ENCODE results near the gene FGD5.

FGD5 gene

DNA sequence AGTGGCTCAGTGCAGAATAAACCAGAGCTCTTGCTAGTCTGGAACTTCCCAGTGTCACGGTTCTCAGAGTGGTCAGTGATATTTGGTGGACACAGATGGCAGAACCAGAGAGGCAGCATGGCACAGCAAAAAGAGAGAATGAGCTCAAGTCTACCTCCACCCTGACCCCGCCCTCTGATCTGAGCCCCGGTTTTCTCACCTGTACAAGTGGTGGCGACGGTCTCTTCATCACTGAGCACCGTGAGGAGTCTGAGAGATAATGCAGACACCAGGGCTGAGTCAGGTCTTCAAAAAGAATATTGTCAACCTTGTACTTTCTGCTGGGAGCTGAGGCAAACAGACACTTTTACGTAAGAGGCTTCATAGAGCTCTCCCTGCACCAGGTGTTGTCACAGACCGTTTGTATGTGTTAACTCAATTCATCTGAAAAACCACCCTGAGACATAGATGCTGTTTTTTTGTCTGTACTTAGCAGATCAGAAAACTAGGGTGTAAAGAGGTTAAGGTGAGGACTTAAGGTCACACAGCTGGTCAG is 13.2 kb downstream of the FGD5 start:
- DNase-seq, result no peak

DNA sequence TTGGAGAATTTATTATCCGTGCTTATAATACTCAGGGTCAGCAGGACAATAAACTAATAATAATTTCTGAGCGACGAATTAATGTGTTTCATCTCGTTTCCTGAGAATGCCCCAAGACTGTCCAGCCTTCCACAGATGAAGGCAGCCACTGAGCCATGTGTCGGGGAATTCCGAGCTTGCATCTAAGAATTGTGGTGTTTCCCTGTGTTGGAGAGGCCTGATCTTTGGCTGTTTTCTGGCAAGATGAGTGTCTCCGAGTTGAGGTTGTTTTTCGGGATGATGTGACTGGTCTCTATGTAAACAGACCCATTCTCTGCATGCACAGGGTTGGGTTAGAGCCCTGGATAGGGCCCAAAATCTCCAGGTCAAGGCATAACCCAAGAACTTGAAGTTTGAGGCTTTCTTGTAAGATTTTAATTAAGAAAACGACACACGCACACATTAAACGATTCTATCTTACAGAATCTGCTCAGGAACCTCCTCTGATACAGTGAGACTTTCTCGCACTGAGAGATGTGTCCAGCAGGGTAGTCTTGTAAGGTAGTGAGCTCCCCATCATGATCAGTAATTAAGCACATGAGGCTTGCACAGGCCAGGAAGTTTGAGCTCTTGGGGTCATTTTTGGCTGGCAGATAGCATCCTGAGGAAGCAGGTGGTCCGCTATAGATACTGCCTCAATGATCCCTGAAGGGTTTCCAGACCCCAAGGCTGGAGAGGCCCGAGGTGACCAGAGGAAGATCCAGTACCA is 14.4 kb downstream of the FGD5 start:
- no peak for DNase-seq

DNA sequence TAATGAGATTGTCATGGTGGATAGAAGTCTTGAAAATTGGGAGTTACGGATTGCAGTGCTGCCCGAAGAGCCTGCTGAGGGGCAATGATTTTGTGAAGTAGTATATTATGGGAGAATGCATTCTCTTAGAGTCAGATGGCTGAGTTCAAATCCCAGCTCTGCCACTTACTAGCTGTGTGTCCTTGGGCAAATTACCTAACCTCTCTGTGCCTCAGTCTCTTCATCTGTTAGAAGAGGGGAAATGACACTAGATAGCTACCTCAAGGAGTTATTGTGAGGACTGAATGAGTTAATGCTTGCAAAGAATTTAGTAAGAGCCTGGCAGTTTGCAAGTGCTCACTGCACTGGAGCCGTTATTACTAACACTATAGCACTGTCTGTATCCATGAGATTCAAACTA is 15.4 kb downstream of the FGD5 start:
- no peak for DNase-seq

DNA sequence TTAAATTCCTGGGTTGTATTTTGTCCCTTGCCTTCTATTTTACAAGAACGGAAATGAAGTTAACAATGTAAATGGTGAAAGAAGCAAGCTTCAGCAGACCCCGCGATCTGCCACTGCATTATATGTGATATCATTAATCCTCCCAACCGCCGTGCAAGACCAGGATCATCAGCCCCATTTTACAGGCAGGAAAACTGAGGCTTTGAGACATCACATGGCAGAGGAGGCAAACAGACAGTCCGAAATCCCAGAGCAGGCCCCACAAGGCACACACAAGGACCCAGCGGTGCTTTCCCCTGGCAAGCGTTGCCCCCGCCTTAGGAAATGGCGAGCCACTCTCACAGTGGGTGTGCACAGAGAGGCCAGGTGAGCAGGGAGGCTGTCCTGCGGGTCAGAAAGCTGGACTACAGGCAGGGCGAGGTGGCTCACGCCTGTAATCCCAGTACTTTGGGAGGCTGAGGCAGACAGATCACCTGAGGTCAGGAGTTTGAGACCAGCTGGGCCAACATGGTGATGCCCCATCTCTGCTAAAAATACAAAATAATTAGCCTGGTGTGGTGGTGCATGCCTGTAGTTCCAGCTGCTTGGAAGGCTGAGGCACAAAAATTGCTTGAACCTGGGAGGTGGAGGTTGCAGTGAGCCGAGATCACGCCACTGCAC is 16.2 kb downstream of the FGD5 start:
- DNase-seq, result no peak

DNA sequence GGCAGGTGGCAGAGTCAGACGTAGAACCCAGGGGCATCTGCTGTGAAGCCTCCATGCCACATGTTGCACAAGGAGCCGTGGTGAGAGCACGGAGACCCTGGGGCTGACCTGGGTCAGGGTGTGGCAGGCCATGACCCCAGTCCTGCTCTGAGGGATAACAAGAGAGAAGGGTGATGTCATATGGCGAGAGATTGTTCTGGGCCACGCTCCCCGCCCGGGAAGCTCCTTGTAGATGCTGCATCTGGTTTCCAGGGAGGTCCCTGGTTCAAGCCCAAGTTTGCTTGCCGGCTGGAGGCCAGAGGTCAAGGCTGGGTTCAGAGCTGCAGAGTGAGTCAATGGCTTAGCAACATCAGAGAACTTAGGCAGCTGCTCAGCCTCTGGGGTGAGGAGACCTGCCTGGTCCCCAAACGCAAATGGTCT is 17.3 kb downstream of the FGD5 start:
- no peak for DNase-seq

DNA sequence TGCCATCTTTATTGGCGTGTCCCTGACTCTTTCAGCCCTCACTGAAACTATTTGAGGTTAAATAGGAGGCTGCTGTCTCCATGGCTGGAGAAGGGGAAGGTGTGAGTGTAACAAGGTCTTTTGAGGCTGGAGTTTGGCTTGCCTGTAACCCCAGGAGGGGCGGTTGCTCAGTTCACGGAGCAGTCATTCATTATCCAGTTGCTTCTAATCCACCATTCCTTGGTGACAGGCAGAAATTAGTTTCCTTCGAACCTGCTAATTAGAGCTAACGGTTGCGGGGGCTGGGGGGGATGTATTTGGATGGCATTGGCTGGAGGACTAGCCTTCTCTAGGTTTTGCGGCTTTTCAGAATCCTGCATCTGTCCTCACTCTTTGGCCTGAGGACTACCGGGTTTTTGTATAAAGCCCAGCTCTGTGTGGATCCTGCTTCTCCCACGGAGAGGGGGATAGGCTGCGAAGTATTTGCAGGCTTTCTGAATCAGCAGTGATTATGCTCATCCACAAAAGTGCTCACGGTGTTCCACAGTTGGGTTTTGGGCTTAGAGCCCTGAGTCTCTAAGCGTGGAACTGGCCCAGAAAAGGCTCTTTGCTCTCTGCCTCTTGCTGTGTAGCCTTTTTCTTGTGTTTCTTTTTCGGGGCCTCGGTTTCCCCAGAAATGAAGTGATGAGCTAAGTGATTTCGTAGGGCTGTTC is 18.6 kb downstream of the FGD5 start:
- no peak for DNase-seq

DNA sequence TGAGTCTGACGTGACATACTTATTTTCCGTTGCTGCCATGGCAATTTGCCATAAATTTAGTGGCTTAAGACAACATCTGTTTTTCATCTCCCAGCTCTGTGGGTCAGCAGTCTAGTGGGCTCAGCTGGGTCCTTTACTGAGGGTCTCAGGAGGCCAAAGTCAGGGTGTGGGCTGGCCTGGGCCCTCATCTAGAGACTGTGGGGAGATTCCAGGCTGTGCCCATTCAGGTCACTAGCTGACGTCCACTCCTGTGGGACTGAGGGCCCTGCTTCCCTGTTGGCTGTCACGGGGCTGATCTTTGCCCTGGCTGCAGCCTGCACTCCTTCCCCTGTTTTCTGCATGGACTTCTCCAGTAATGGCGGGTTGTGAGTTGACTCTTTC is 19.1 kb downstream of the FGD5 start:
- DNase-seq, result no peak

DNA sequence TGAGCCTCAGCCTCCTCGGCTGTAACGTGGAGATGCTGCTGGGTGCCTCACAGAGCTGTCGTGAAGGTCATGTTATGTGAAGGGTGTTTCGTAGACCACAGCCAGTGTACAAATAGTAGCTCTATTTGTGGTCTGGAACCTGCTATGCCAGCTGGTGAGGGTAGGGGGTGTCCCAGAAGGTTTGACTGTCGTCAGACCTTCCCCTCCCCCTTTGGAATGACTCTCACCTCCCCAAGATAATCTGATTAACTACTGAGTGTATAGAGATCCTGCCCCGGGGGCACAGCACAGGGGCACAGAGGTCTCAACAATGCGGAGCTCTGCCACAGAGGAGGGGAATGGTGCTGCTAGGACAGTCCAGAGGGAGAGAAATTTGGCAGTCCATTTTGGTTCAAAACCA is 20.5 kb downstream of the FGD5 start:
- no peak for DNase-seq

DNA sequence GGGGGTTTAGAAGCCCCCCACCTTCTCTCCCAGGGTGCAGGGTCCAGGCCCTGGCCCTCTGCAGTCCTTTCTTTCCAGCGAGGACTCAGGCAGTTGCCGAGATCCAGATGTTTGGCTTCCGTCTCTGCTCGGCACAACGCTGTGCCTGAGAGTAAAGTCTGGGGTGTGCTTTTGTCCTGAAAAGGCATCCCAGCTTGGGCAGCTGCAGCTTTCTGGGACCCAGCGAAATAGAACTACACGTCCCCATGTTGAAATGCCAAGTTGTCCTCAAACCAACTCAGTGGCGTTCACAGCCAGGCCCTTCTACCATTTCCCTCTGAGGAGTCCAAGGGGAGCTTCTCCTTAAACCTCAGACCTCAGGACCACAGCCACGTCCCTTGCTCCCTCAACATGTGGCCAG is 23.1 kb downstream of the FGD5 start:
- DNase-seq, result no peak

DNA sequence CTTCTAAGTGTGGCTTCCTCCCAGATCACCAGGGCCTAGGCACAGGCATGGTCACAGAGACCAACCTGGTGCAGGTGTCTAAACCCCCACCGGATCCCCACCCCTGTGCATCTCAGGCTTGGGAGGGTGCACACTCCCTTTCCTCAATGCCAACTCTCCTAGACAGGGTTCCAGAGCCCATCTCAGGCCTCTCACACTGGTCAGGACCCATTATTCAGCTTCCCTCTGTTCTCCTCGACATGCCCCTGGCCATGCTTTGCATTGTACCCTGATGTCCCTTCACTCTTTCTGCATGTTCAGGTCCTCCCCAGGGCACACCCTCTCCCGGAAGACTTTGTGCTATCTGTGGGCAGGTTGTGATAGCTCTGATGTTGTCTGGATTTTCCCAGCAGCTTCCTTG is 23.5 kb downstream of the FGD5 start:
- no peak for DNase-seq

DNA sequence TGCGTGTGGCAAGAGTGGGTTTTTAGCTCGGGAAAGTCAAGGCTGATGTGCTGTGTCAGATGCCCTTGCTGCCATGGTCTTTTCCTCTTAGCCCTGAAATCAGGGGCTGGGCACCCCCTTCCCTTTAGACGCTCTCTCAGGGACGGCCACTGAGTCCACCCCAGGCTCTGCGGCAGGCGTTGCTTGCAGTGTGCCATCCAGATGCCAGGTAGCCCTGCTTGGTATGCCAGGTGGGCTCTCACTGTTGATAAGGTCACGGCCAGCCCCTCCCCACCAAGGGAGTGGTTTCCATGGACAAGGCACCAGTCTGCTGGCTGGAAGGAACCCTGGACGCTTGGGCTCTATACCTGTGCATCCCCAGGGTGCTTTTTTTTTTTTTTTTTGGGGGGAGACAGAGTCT is 24.6 kb downstream of the FGD5 start:
- DNase-seq, result no peak

DNA sequence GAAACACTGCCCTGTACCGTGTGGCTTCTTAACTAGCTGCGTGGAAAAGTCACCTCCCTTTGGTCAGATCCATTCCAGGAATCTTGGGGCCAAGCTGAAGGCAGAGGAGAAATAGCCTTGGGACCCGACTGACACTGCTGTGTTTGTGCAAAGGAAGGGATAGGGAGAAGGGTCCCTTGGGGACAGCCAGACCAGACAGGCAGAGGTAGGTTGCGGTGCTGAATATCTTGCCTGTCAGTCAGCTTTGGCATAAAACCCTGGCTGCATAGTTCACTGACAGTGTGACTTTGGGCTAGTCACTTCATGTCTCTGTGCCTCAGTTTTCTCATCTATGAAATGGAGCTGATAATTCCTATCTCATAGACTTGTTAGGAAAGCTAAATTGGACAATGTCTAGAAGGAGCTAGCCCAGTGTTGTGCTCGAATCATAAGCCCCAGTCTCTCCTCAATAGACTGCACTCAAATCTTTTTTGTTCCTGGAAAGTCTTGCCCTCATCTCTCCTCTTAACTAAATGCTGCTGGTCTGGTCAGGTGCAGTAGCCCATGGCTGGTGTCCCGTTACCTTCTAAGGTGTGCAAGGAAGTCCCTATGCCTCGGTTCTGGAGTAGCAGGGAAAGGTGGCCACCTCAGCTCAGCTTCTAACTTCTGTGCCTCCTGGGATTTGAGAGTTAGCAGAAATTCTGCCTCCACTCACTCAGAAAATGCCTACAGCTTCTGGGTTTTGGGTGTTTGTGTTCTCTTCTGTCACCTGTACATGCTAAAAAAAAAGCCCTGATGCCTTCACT is 25.8 kb downstream of the FGD5 start:
- DNase-seq, result no peak

DNA sequence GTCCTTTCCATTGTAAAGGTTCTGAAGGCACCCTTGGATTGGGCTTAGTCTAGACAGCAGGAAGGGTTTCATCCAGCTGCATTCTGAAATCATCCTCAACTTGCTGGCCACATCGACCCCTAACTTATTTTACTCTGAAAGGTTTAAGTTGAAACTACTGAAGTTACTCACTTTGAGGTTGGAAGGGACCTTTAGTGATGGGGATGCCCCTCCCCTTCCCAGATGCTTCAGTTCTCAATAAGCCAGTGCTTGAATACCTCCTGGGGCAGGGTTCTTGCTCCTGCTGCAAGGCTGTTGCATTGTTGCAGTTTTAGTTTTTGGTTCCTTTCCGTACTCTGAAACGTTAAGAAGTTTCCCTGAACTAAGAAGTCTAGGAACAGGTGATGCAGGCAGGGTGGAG is 26.4 kb downstream of the FGD5 start:
- no peak for DNase-seq

DNA sequence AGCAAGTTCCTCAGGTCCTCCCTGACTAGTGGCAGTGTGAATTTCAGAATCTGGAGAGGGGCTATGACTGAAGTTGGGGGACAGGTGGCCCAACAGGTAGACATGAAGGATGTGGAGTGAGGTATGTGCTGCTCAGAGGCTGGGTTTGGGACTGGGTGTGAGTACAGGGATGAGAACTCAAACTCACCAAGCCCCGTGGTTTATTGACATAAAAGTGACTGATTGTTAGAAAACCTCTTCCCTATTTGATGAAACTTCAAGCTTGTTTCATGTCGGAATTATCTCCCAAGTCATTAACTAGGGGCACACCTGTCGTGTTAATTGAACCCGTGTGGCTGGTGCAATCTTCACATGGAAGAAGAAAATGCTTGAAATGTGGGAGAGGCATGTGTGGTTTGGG is 27.1 kb downstream of the FGD5 start:
- DNase-seq, result no peak

DNA sequence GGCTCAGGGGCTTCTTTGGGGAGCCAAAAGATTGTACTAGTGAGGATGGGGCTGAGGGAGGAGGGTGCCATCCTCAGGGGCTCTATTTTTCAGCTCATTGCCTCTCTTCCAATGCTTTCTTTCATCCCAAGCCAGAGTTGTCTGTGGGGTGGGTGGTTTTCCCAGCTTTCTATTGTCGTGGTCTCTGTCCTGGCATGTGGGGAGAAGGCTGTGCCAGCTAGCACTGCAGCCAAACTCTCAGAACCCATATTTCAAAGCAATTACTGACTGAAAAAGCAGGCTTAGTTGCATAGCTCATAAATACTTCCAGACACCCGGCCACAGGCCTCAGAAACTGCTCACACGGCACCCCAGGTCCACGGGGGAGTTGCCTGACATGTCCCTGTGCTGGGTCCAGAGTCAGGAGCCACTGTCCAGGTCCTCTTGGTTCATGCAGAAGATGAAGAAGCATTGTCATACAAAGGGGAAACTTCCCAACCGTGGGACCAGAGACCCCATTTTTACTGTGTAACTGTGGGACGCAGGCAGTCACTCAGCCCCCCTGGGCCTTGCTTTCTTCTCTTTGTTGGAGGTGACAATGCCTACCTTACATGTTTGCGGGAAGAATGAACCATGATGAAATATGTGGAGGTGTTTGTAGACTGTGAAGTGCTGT is 27.6 kb downstream of the FGD5 start:
- no peak for DNase-seq

DNA sequence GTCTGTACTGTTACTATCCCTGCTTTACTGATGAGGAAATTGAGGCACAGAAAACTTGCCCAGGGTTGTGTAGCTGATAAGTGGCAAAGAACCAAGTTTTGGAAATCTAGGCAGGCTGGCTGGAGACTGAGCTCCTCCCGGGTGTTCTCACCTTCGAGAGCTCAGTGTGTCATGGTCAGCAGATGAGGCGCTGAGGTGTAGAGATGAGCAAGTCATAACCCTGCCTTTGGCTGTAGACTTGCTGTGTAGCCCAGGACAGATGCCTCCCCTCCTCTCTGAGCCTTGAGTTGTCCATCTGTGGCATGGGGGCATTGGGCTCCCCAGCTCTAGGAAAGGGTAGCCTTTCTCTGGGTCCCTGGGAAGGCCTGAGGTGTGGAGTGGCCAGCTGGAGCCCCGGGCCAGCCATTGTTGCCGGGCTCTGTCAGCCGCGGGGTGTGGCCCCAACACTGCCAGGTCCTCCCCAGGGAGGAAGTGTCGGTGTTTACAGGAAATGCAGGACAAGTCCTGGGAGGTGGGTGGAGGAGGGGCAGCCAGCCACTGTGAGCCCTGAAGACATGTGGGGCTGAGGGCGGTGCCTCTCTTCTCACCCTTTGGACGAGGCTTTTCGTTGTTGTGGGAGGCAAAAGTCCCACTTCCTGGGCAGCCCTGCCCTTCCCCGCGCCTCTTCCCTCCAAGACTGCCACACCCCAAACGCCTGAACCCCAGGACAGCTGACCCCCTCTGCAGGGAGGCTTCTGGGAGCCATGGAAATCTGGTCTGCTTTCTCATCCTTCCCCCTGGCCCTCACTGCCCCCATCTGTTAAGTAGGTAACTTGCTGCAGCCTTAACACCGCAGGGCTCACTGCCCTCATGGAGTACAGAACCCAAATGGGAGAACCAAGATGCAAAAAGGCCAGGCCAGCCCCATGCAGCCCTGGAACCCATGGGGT is 29.1 kb downstream of the FGD5 start:
- DNase-seq, result no peak

DNA sequence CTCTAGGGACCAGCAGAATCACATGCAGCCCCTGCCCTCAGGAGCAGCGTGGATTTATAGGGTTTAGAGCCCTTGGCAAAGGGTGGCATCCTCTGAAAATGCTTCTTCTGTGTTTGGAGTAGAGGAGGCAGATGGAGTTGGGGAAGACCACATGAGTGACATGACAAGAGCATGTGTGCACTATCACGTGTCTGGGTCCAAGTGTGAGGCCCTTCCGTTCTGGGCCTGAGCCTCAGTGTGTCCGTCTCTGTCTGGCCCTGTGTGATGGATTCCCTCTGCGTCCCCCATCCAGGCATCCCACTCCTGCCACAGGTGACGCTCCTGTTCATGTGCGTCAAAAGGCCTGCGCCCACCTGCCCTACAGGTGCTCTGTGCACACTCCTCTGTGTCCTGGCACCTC is 30.1 kb downstream of the FGD5 start:
- DNase-seq, result no peak

DNA sequence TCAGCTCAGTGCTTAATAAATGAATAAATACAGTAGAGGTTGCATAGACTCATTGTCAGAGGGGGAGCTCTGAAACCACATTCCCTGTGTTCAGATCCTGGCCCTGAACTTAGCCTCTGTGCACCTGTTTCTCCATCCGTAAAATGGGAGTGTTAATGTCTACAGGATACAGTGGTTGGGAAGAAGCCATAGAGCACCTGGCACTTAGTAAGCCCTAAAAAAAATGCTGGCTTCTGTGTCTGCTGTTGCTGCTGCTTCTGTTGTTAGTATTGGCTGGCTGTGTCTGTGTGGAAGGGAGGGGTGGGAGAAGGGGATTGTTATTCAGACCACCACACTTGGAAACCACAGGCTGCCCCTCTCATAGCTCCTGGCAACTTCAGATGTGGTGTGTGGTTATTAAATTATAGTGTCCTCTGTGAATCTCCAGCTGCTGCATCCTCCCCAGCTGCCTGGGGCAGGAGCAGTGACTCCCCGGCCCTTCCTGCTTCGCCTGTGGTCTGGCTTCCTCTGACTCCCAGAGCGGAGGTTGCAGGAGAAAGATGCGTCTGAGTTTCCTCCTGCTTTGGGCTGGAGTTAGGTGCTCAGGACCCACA is 31.0 kb downstream of the FGD5 start:
- DNase-seq, result no peak

DNA sequence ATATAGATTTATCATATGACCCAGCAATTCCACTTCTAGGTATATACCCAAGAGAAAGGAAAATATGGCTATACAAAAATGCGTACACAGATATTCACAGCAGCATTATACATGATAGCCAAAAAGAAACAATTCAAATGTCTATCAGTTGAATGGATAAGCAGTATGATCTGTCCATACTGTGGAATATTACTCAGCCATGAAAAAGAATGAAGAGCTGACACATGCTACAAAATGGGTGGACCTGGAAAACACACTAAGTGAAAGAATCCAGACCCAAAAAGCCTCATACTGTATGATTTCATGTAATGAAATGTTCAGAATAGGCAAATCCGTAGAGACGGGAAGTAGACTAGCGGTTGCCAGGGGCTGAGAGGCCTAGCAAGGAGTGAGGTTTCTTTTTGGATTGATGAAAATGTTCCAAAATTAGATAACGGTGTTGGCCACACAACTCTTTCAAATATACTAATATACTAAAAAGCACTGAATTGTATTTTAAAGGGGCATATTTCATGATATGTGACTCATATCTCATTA is 33.4 kb downstream of the FGD5 start:
- no peak for DNase-seq

DNA sequence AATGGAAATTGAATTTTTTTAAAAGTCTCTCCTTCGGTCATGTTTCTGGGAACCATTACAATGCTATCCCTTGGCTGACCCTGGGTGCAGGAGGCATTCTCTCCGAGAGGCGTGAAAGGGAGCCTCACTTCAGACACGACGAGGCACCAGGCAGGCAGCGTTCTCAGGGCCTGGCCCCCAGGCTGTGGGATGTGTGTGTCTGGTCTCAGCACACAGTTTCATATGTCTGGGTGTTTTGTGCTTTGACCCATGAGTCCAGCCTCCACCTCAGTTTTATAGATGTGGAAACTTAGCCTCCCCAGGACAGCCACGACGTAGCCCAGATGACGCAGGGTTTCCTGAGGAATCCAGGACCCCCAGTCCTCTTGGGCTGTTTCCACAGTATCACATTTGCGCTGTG is 34.0 kb downstream of the FGD5 start:
- DNase-seq, result no peak
